Stomach (tissue), 4 donors: ENCODE measurements around the gene SETD6.

Experiments used
- EP300 ChIP-seq: sonication (generic); formaldehyde crosslinking; IDR thresholded peaks from one replicate; pipeline ENCODE4 v1.6.1; 2017; ENCODE audit warnings: antibody characterized with exemption
- TF ChIP-seq, protein P1 (sequence below), 7 experiments: fragments of 450-650 bp in 4 of 7; fragments of 200-600 bp in 3 of 7; sonication (generic) in 3 of 7; IDR thresholded peaks; one replicate each; pipeline ENCODE4 v1.5.1; 2016 to 2019; ENCODE audit warnings: antibody characterized with exemption in 7 of 7, control low read depth in 2 of 7, mild to moderate bottlenecking in 1 of 7

- TF ChIP-seq, protein P1, sequence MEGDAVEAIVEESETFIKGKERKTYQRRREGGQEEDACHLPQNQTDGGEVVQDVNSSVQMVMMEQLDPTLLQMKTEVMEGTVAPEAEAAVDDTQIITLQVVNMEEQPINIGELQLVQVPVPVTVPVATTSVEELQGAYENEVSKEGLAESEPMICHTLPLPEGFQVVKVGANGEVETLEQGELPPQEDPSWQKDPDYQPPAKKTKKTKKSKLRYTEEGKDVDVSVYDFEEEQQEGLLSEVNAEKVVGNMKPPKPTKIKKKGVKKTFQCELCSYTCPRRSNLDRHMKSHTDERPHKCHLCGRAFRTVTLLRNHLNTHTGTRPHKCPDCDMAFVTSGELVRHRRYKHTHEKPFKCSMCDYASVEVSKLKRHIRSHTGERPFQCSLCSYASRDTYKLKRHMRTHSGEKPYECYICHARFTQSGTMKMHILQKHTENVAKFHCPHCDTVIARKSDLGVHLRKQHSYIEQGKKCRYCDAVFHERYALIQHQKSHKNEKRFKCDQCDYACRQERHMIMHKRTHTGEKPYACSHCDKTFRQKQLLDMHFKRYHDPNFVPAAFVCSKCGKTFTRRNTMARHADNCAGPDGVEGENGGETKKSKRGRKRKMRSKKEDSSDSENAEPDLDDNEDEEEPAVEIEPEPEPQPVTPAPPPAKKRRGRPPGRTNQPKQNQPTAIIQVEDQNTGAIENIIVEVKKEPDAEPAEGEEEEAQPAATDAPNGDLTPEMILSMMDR (IDR thresholded peaks at IDR 0.05), result no peak
- TF ChIP-seq EP300, result no peak
Observed at GRCh38 chr16:58501242-58502131, 13.8 kb upstream of the SETD6 start.
